HG03097 (cell line): ENCODE data around the gene GCGR.

Source experiments
- ATAC-seq: cut with Tn5 transposase; IDR thresholded peaks from one replicate; pipeline ENCODE4 v1.9.1; 2021; ENCODE audit not compliant: unreplicated experiment, low FRiP score

Gene GCGR

GRCh38 chr17:81811705-81812570, 8.0 kb downstream of the GCGR start:
- ATAC-seq = no peak

GRCh38 chr17:81812571-81813370, 8.8 kb downstream of the GCGR start:
- ATAC-seq = no peak

GRCh38 chr17:81813371-81813684, 9.4 kb downstream of the GCGR start:
- no peak for ATAC-seq

GRCh38 chr17:81813861-81814683, 10.1 kb downstream of the GCGR start:
- ATAC-seq = no peak

- no peak for ATAC-seq
Observed at GRCh38 chr17:81814748-81815645, 11.0 kb downstream of the GCGR start.

GRCh38 chr17:81815646-81815986, 11.7 kb downstream of the GCGR start:
- ATAC-seq = no peak

- no peak for ATAC-seq
Observed at GRCh38 chr17:81817758-81818147, 13.8 kb downstream of the GCGR start.

GRCh38 chr17:81819708-81820107, 15.8 kb downstream of the GCGR start:
- no peak for ATAC-seq

GRCh38 chr17:81821147-81821546, 17.2 kb downstream of the GCGR start:
- no peak for ATAC-seq

- ATAC-seq = no peak
Observed at GRCh38 chr17:81821603-81822311, 17.8 kb downstream of the GCGR start.

- ATAC-seq = no peak
Observed at GRCh38 chr17:81822312-81822637, 18.3 kb downstream of the GCGR start.

GRCh38 chr17:81822996-81823819, 19.3 kb downstream of the GCGR start:
- ATAC-seq = no peak

GRCh38 chr17:81823820-81824550, 20.0 kb downstream of the GCGR start:
- ATAC-seq = no peak

- ATAC-seq = no peak
Observed at GRCh38 chr17:81824595-81824994, 20.6 kb downstream of the GCGR start.

GRCh38 chr17:81825841-81826466, 22.0 kb downstream of the GCGR start:
- ATAC-seq = no peak

GRCh38 chr17:81828656-81829055, 24.7 kb downstream of the GCGR start:
- ATAC-seq = no peak

- no peak for ATAC-seq
Observed at GRCh38 chr17:81829858-81830257, 25.9 kb downstream of the GCGR start.

GRCh38 chr17:81831563-81831956, 27.6 kb downstream of the GCGR start:
- no peak for ATAC-seq
